Stimulated activated CD4-positive, alpha-beta T cell treated with anti-CD3 and anti-CD28 coated beads, Interleukin-4, amount 100 ng/mL, for 4 hours (primary cell): Measurements from ENCODE around the gene NTS.

Experiments
- DNase-seq, 2 experiments: peaks; one replicate each; pipeline ENCODE4 v3.0.0-alpha.2; 2020

The NTS gene, protein sequence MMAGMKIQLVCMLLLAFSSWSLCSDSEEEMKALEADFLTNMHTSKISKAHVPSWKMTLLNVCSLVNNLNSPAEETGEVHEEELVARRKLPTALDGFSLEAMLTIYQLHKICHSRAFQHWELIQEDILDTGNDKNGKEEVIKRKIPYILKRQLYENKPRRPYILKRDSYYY

DNA sequence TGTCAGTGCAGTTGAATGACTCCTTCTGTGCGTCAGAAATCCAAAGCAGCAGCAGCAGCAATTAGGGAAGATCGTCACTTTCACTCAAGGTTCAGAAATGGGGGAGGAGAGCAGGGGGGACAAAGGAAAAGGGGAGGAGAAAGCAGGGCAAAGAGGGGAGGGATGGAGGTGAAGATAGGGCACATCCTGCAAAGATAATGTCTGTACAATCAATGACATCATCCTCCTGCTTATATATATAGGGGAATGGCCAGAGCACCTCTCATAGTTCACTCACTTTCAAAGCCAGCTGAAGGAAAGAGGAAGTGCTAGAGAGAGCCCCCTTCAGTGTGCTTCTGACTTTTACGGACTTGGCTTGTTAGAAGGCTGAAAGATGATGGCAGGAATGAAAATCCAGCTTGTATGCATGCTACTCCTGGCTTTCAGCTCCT is at the start of gene NTS:
Gene NTS (plus strand): TSS at position 265 of the 431 bp plus-strand sequence. CDS start 109 bp downstream, at position 374.
- DNase-seq: no peak

DNA sequence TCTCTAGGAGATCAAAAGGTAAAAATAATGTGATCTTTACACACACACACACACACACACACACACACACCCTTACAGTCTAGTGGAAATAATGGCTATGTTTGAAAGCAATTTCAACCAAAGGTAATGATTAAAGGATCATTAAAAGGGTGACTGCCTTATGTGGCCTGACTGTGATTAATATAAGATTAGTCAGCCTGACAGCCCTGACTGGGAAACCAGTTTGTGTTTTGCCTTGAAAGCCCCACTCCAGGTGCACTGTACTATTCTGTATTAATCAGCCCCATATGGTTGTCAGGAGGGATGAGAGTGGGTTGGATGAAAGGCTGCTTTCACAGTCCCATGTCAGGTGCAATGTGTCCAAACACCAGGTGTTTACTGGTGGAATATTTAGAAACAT is 48.3 kb upstream of the NTS start:
- DNase-seq: no peak

DNA sequence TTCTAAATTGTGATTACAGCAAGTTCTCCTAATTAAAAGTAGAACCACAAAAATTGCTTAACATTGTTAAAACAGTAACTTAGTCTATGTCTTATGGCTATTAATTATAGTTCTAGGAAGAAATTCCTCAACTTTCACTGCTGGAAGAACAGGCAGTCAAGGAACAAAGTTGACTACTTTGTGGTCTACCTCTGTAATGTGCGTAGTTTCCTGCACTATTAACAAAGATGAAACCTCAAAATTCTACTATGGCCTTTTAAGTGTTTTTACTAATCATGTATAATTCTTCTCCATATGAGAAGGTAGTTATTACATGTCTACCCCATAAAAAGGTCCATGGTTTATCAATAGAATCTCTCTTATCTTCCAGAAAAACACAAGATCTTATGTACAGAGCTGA is 45.5 kb upstream of the NTS start:
- DNase-seq: no peak

DNA sequence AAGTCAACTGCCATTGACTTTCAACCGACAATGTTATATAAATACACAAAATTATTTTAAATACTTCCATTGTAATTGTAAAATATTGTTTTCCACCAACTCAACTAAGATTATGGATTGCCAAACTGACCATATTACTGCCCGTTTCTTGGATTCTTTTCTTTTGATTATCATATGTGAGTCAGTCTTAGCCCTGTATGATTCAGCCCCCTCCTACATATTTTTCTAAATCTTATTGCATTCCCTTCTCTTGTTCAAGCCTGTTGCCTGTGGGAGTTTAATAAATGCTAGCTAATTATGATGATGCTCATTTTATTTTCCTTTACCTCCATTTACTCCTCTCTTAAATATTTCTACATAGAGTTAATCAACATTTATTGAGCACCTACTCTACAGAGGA is 44.7 kb upstream of the NTS start:
- no peak for DNase-seq

DNA sequence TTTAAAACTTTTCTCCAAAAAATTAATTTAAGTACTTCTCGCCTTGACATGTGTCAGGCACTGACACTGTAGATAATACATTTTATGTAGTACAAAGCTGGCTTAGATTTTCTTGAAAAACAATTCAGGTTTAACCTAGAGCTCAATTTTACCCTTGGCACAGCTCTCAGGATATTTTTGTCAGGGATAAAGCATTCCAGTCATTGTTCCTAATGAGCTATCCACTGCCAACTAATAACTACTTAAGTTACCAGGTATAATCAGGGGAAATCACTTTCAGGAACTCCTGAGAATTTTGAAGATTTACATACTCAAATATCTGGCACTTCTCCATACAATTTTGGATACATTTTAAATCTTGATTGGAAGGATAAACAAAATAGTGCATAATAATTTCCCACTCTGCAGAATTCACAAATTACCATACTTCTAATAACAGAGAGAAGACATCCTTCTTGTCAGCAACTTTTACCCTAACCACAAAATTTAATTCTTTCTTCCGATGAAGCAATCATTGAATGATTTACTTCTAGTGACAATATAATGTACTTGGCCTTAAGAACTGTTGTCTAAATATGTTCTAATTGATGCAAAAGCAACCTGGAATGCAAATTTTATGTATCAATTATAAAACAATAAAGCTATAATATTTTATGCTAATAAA is 42.6 kb upstream of the NTS start:
- DNase-seq: no peak

DNA sequence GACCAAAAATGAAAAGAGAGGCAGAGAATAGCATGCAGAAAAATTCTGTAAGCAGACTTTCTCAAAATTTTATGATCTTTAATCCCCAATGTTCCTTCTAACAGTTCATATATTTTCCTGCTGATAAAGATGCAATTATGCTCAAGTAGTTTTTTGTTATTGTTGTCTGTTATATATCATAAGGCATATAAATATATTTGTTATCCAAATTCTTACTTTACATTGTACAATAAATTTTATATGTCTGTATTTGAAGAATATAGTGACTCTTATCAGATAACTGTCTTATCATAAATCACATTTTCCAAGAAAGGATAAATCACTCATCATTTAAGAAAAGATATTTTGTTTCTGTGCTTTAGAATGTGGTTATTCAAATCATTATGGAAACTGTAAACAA is 40.5 kb upstream of the NTS start:
- DNase-seq: no peak

DNA sequence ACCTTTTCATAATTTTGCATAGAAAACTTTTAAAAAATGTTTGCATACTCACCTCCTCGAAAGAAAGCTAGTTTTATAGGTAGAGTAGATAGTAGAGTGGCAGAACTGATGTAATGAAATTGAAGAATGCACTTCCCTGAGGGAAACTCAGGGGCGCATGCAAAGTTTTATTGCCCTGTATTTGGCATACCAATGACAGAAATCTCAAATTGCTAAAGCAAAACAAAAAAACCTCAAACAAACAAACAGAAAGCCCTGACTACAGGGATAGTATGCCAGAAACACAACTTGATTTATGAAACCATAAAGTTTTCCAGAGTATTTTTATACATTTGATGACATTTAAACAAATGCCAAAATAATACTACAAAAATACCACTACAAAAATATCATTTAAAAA is 39.7 kb upstream of the NTS start:
- no peak for DNase-seq

DNA sequence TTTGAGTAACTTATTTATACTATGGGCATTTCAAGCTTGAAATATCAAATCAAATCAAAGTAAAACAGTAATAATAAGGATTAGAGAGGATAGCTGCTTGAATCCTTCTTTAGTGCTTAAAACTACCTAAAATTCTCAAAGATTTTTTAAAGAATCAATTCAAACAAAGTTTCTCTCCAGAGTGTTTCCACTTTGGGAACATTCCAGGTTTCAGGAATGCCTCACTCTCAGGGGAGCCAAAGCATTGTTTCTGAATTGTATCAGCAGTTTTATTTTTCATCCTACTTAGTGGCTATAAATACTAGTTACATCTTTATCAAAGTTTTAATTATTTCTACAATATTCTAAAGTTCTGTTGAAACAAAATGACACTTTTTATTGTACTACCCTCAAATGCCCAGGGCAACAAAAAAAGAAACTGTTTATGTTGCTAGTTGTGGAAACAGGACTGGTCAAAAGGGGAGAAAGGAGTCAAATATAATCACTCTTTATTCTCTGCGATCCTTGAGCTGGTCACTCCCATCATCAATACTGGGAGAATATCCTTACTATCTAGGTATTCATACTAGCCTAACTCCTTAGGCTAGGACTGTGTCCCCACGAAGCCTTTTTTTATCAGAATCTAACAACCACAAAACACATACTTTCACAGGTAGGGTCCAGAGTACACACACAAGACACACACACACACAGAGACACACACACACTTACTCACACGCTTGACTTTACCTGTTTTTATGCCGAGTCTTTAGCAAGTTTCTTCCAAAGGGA is 38.5 kb upstream of the NTS start:
- DNase-seq: no peak

DNA sequence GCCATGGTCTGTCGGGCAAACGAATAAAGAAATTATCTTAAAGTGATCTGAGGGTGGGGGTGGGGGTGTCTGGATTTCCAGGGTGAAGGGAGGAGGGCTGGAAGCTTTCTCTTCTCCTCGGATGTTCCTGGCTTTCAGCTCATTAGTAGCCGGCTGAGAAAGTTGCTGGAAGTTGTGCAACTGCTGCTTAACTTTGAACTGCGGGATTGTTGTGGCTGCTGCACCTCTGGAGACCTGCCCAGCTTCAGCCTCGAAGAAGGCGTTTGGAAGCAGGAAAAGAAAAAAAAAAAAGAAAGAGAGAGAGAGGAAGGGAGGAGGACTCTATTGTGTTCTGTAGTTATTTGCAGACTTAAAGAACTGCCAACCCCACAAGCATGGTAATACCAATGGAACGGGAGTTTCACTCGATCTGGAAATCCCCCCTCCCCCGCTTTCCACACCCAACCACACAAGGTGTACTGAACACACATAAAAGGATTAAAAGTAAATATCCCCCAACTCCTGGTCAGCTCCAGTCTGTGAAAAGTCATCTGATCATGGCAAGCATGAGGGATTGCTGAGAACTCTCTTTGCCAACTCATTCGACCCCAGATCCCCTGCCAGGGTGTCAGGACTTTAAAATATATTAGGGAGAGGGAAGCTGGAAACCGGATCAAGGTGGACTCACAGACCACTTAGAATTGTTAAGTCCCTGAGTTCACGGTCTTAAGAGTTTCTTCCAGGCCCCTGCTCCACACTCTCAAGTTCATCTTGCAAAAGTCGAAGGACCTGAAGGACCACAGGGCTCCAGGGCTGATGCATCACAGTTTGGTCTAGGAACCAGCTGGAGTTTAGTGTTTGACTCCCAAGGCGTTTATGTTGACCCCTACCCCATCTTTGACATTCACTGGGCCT is 37.7 kb upstream of the NTS start, which contains the start of gene RASSF9:
Gene RASSF9 (minus strand): TSS at position 213 of the 894 bp plus-strand sequence. CDS start 208 bp downstream, at position 5.
- DNase-seq: no peak

DNA sequence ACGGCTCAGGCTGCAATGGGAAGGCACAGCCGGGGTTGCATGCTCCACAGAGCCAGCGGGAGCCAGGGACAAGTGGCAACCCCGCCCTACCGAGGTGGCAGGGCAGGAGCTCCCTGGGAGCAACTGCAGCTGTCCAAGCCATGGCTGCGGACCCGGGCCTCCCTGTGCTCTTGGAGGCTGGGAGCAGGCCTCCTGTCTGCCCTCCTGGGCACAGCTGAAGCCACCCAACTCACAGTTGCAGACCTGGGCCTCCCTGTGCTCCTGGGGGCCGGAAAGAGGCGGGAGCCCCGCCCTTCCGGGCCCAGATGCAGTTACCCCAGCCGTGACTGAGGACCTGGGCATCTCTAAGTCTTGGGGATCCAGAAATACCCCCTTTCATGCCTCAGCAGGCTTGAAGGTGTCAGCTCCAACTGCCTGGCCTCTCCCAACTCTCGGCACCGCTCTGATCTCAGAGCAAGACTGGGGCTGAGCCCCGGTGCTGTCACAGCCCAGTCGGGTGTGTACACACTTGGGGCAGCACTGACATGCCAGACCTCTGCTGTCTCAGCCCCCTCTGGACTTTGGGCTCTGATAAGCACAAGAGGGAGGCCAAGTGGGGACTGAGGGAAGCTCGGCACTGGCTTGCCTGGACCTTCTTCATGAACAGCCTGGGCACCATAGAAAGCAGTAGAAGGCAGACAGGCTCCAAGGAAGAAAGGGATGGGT is 30.3 kb upstream of the NTS start:
- DNase-seq: no peak

DNA sequence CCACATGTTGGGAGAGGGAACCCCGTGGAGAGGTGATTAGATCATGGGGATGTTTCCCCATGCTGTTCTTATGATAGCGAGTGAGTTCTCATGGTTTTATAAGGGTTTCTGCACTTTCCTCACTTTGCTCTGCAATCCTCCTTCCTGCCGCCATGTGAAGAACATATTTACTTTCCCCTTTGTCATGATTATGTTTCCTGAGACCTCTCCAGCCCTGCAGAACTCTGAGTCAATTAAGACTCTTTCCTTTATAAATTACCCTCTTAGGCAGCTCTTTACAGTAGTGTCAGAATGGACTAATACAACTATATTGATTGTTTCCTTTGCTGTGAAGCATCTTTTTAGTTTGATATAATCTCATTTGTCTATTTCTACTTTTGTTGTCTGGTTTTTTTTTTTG is 24.8 kb upstream of the NTS start:
- DNase-seq: no peak

DNA sequence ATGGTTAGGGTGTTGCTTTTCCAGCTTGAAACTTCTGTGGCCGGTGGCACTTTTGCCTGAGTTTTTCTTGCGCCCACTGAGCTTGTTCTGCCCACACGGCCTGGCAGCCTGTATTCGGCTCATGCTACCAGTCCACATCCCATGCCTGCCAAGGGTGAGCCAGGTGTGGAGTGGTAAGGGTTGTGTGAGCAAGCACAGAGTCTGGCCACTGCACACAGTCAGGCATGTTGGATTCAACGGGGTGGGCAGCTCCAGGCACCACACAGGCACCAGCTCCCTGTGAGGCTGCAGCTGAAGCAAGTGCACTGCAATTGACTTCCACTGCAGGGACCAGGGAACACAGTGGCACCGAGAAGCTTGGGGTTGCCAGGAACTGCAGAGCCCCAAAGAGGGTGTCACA is 18.8 kb upstream of the NTS start:
- DNase-seq: no peak

DNA sequence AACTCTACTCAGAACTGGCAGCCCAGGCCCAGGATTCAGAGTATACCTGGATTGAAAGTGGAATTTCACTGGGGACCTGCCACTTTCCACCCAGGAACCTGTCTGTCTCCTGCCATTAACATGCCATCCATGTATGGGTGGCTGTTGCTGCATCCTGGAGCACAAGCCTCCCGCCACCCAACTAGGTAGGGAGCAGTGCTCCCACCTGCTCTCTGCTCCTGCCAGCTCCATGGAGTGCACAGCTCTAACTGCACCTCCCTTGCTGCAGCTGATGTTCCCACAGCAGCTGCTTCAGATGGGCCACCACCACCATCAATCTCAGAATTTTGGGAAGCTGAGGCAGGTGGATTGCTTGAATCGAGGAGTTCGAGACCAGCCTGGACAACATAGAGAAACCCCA is 17.1 kb upstream of the NTS start:
- DNase-seq: no peak

DNA sequence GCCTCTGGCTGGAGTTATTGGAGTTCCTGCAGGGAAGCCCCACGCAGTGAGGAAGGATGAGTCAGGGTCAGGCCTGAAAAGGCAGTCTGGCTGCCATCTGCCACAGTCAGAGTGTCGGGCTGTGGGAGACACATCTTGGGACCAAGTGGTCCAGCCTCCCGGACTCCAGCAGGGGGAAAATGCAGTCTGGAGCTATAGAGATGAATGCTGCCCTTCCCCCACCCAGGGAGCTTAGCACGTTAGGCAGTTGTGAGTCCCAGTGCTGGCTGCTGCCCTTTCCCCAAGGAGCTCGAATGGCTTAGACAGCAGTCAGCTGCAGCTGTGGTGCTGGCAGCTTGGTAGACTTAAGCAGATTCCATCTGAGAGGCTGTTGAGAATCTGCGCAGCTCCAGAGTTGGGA is 8.2 kb upstream of the NTS start:
- DNase-seq: no peak

DNA sequence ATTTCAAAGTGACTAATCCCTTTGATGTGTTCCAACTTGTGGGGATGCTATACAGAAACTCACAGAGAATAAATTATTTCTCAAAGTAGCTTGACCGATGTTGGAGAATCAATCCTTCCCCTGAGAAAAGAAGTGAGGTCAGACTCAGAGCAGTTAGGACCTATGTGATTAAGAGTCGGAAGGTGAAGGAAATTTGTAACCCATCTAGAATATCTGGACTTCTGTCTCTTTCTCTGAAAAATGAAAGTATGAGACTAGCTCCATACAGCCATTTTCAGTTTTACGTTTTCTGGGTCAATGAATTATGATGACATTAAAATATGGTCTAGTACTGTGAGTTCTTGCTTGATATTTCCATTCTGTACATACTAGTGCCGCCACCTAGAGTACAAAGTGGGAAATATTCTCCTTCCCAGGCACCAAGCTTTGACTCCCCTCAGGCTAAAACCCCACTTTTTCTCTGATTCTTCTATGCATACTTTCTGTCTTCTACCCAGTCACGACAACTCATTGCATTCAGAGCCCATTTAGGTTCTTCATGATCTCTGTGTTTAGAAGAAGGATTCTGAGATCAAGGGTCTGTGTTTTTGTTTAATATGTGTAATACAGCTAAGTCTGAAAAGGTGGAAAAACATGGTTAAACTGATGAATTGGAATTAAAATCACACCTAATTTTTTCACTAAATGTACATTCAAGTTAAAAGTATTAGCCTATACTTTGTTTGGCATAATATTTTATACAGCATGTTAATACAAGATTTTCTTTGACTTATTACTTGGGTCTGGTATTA is 6.9 kb upstream of the NTS start:
- no peak for DNase-seq

DNA sequence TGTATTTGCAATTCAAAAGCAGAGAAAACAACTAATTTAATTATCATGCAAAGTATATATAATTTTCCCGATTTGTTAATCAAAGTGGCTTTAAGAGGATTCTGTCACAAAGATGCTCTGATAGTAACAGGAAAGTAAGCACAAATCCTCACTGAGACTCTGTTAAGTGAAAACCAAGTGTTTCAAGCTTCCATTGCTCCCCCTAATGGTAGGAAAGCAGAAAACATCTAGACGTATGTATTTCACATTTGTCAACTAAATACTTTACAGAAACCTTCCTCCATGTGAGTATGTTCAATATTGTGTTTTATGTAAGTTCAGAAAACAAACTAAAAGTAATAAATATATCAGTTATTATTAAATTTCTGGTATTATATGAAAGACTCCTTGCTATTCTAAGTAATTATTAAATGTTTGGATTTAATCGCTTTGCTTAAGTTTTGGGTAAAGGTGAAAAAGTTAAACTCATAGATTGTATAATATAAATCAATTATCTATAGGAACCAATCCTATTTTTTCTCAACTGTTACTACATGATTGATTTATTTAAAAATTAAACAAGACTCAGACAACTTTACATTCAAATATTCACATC is 1.5 kb upstream of the NTS start:
- no peak for DNase-seq

DNA sequence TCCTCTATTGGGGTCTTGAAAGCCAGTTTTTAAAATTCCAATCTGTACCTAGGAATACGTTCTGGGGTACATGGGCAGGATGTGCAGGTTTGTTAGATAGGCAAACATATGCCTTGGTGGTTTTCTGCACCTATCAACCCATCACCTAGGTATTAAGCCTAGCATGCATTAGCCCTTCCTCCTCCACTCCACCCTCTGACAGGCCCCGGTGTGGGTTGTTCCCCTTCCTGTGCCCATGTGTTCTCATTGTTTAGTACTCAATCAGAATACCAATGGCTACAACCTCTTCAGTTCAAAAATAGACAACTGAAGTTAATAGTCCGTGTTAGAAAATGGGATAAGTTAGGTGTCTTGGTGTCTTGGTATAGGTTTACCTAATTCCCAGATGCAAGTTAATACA is 3.4 kb downstream of the NTS start:
- DNase-seq: no peak

DNA sequence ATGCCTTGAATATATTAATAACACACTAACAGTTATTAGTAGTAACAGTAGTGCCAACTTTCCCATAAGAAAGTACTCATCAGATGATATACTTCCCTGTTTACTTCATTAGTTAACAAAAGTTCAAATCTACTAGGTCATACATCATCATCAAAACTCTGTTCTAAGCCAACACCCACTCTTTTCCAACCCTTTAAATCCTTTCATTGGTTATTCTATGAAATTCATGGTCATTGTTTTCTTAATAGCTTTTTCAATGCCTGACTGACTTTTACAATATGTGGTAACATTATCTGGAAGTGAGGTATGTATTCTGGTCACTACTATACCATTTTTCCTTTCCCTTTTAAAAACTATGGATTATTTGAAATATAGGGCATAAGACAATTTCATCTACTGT is 9.7 kb downstream of the NTS start:
- no peak for DNase-seq

DNA sequence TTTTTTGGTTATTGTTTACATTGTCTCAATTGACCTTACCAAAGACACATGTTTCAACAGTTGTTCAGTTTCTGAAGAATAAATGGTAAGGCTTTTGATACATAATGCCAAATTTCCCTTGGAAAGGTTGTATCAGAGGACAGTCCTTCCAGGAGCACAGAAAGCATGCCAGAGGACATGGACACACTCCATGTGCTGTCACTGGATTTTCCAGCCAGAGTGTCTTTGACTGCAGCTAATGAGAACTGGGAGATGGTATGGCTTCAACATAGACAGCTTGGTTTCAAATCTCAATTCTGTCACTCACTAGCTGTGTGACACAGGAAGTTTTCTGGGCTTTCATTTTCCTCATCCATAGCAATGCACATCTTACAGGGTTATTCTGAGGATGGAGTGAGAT is 20.6 kb downstream of the NTS start:
- no peak for DNase-seq

DNA sequence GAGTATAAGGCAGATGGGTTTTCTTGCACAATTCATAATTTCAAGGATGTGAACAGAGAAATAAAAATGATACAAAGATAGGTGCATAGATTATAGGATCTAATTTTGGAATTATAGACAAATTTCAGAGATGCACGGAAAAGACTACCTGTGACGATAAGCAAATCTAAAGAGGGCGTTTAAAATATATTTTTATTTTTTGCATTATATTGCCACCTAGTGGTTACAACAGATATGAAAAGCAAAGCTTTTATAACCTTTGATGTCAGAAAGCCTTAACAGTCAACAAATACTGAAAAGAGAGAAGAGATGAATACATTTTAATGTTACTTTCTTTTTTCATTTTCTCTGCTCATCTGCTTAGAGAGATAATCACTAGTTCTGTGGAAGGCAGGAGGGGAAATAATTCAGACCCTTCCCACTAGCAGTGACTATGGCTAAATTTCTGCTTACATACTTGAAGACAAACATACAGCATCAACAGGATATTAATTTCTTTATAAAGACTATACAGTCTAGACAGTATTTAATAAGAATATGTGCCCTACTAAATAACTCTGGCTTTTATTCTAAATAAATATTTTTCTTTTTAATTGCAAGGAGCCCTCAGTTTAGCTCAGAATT is 46.3 kb downstream of the NTS start:
- no peak for DNase-seq
